ENCODE data around the gene PLSCR4. TPM values are rescaled to one million over a fixed set of nuclear protein-coding genes. Genes with fewer than 3 reads are reported as not detected.

Gene PLSCR4
- total RNA-seq, 2 donors from 2014 or later = not detected

GRCh38 chr3:146199762-146200161 lies 51.1 kb downstream of the PLSCR4 start:
- no peaks in the 10 kb centered on the region for H3K4me1 Mint-ChIP-seq (ENCODE audit: low read depth)
- peaks cover 4% of the 10 kb centered on the region for H3K27me3 Mint-ChIP-seq (ENCODE audit: low read depth)
- H3K27ac Mint-ChIP-seq = no peak overlapping the region
- H3K9me3 Mint-ChIP-seq = no peaks in the 10 kb centered on the region
- no peak overlapping the region for H3K4me3 Mint-ChIP-seq
- DNase-seq (no peak), ATAC-seq (replicated peaks in 1 of 2) (no peak)
- no peaks in the 10 kb centered on the region for H3K36me3 Mint-ChIP-seq (ENCODE audit: insufficient read depth in 2 of 2)

- H3K4me3 Mint-ChIP-seq = no peak overlapping the region
- peaks cover 4% of the 10 kb centered on the region for H3K27me3 Mint-ChIP-seq (ENCODE audit: low read depth)
Measured at GRCh38 chr3:146196789-146197188, 54.1 kb downstream of the PLSCR4 start.

GRCh38 chr3:146195605-146196004 lies 55.3 kb downstream of the PLSCR4 start:
- H3K4me1 Mint-ChIP-seq (ENCODE audit: low read depth) = no peaks in the 10 kb centered on the region
- H3K4me3 Mint-ChIP-seq = no peak overlapping the region
- DNase-seq (no peak), ATAC-seq (replicated peaks in 1 of 2) (no peak)
- no peak overlapping the region for H3K27ac Mint-ChIP-seq
- peaks cover 4% of the 10 kb centered on the region for H3K27me3 Mint-ChIP-seq (ENCODE audit: low read depth)
- H3K36me3 Mint-ChIP-seq (ENCODE audit: insufficient read depth in 2 of 2) = no peaks in the 10 kb centered on the region
- no peaks in the 10 kb centered on the region for H3K9me3 Mint-ChIP-seq

More at GRCh38 chr3:146196789-146197188, 54.1 kb downstream of the PLSCR4 start:
- no peak for DNase-seq
- no peak for ATAC-seq (replicated peaks in 1 of 2)
- no peaks in the 10 kb centered on the region for H3K4me1 Mint-ChIP-seq (ENCODE audit: low read depth)
- no peaks in the 10 kb centered on the region for H3K9me3 Mint-ChIP-seq
- no peaks in the 10 kb centered on the region for H3K36me3 Mint-ChIP-seq (ENCODE audit: insufficient read depth in 2 of 2)
- H3K27ac Mint-ChIP-seq = no peak overlapping the region

GRCh38 chr3:146195030-146195429 lies 55.9 kb downstream of the PLSCR4 start:
- ATAC-seq (replicated peaks in 1 of 2) = no peak
- H3K27ac Mint-ChIP-seq = no peak overlapping the region
- H3K27me3 Mint-ChIP-seq (ENCODE audit: low read depth) = peaks cover 4% of the 10 kb centered on the region
- H3K4me3 Mint-ChIP-seq = no peak overlapping the region
- H3K36me3 Mint-ChIP-seq (ENCODE audit: insufficient read depth in 2 of 2) = no peaks in the 10 kb centered on the region
- H3K9me3 Mint-ChIP-seq = no peaks in the 10 kb centered on the region
- H3K4me1 Mint-ChIP-seq (ENCODE audit: low read depth) = no peaks in the 10 kb centered on the region
- DNase-seq = no peak

GRCh38 chr3:146191051-146191450 lies 59.9 kb downstream of the PLSCR4 start:
- no peaks in the 10 kb centered on the region for H3K36me3 Mint-ChIP-seq (ENCODE audit: insufficient read depth in 2 of 2)
- H3K27ac Mint-ChIP-seq = no peak overlapping the region
- no peaks in the 10 kb centered on the region for H3K9me3 Mint-ChIP-seq
- ATAC-seq (replicated peaks in 1 of 2) (no peak), DNase-seq (no peak)
- H3K4me3 Mint-ChIP-seq = no peak overlapping the region
- H3K4me1 Mint-ChIP-seq (ENCODE audit: low read depth) = peaks cover 5% of the 10 kb centered on the region
- H3K27me3 Mint-ChIP-seq (ENCODE audit: low read depth) = no peaks in the 10 kb centered on the region

- no peaks in the 10 kb centered on the region for H3K9me3 Mint-ChIP-seq
- no peaks in the 10 kb centered on the region for H3K27me3 Mint-ChIP-seq (ENCODE audit: low read depth)
- peaks cover 5% of the 10 kb centered on the region for H3K4me1 Mint-ChIP-seq (ENCODE audit: low read depth)
- peak; percentile 47 to 51 for ATAC-seq (replicated peaks in 1 of 2)
- no peak overlapping the region for H3K4me3 Mint-ChIP-seq
- peak in 1 of 2 donors; percentile 1 for DNase-seq
- no peaks in the 10 kb centered on the region for H3K36me3 Mint-ChIP-seq (ENCODE audit: insufficient read depth in 2 of 2)
- H3K27ac Mint-ChIP-seq = no peak overlapping the region
Measured at GRCh38 chr3:146189519-146190173, 61.3 kb downstream of the PLSCR4 start.

- H3K4me1 Mint-ChIP-seq (ENCODE audit: low read depth) = peaks cover 5% of the 10 kb centered on the region
- no peak overlapping the region for H3K4me3 Mint-ChIP-seq
Measured at GRCh38 chr3:146187334-146187950, 63.5 kb downstream of the PLSCR4 start.

GRCh38 chr3:146184241-146185015 lies 66.5 kb downstream of the PLSCR4 start:
- ATAC-seq (replicated peaks in 1 of 2) = no peak
- Mint-ChIP-seq H3K9me3 (no peaks in the 10 kb centered on the region), H3K27me3 (ENCODE audit: low read depth) (no peaks in the 10 kb centered on the region), H3K4me1 (ENCODE audit: low read depth) (peaks cover 2% of the 10 kb centered on the region), H3K36me3 (ENCODE audit: insufficient read depth in 2 of 2) (no peaks in the 10 kb centered on the region), H3K4me3 (no peak overlapping the region), H3K27ac (no peak overlapping the region)
- no peak for DNase-seq

More at GRCh38 chr3:146187334-146187950, 63.5 kb downstream of the PLSCR4 start:
- Mint-ChIP-seq H3K27me3 (ENCODE audit: low read depth) (no peaks in the 10 kb centered on the region), H3K36me3 (ENCODE audit: insufficient read depth in 2 of 2) (no peaks in the 10 kb centered on the region), H3K9me3 (no peaks in the 10 kb centered on the region), H3K27ac (no peak overlapping the region)
- ATAC-seq (replicated peaks in 1 of 2) (no peak), DNase-seq (no peak)

- no peaks in the 10 kb centered on the region for H3K9me3 Mint-ChIP-seq
- H3K27ac Mint-ChIP-seq = no peak overlapping the region
Measured at GRCh38 chr3:146181216-146181615, 69.7 kb downstream of the PLSCR4 start.

GRCh38 chr3:146180376-146180775 lies 70.5 kb downstream of the PLSCR4 start:
- no peaks in the 10 kb centered on the region for H3K9me3 Mint-ChIP-seq
- no peaks in the 10 kb centered on the region for H3K36me3 Mint-ChIP-seq (ENCODE audit: insufficient read depth in 2 of 2)
- no peaks in the 10 kb centered on the region for H3K27me3 Mint-ChIP-seq (ENCODE audit: low read depth)
- ATAC-seq (replicated peaks in 1 of 2) = no peak
- DNase-seq = no peak
- no peaks in the 10 kb centered on the region for H3K4me1 Mint-ChIP-seq (ENCODE audit: low read depth)
- no peak overlapping the region for H3K27ac Mint-ChIP-seq
- H3K4me3 Mint-ChIP-seq = no peak overlapping the region

More at GRCh38 chr3:146181216-146181615, 69.7 kb downstream of the PLSCR4 start:
- ATAC-seq (replicated peaks in 1 of 2) = no peak
- H3K36me3 Mint-ChIP-seq (ENCODE audit: insufficient read depth in 2 of 2) = no peaks in the 10 kb centered on the region
- no peak for DNase-seq
- no peak overlapping the region for H3K4me3 Mint-ChIP-seq
- H3K4me1 Mint-ChIP-seq (ENCODE audit: low read depth) = no peaks in the 10 kb centered on the region
- no peaks in the 10 kb centered on the region for H3K27me3 Mint-ChIP-seq (ENCODE audit: low read depth)

- H3K27me3 Mint-ChIP-seq (ENCODE audit: low read depth) = peaks cover 2% of the 10 kb centered on the region
- DNase-seq = no peak
- ATAC-seq (replicated peaks in 1 of 2) = no peak
- no peaks in the 10 kb centered on the region for H3K36me3 Mint-ChIP-seq (ENCODE audit: insufficient read depth in 2 of 2)
- H3K27ac Mint-ChIP-seq = no peak overlapping the region
- H3K9me3 Mint-ChIP-seq = no peaks in the 10 kb centered on the region
- H3K4me3 Mint-ChIP-seq = no peak overlapping the region
- no peaks in the 10 kb centered on the region for H3K4me1 Mint-ChIP-seq (ENCODE audit: low read depth)
Measured at GRCh38 chr3:146178006-146178689, 72.8 kb downstream of the PLSCR4 start.

- H3K27me3 Mint-ChIP-seq (ENCODE audit: low read depth) = peaks cover 9% of the 10 kb centered on the region
- no peaks in the 10 kb centered on the region for H3K36me3 Mint-ChIP-seq (ENCODE audit: insufficient read depth in 2 of 2)
- H3K4me3 Mint-ChIP-seq = no peak overlapping the region
- no peak overlapping the region for H3K27ac Mint-ChIP-seq
- H3K9me3 Mint-ChIP-seq = no peaks in the 10 kb centered on the region
- DNase-seq (no peak), ATAC-seq (replicated peaks in 1 of 2) (no peak)
- H3K4me1 Mint-ChIP-seq (ENCODE audit: low read depth) = no peaks in the 10 kb centered on the region
Measured at GRCh38 chr3:146177519-146177918, 73.4 kb downstream of the PLSCR4 start.

GRCh38 chr3:146177072-146177471 lies 73.8 kb downstream of the PLSCR4 start:
- H3K4me1 Mint-ChIP-seq (ENCODE audit: low read depth) = no peaks in the 10 kb centered on the region
- no peak overlapping the region for H3K27ac Mint-ChIP-seq
- peaks cover 9% of the 10 kb centered on the region for H3K27me3 Mint-ChIP-seq (ENCODE audit: low read depth)
- no peak for ATAC-seq (replicated peaks in 1 of 2)
- H3K4me3 Mint-ChIP-seq = no peak overlapping the region
- no peak for DNase-seq
- no peaks in the 10 kb centered on the region for H3K36me3 Mint-ChIP-seq (ENCODE audit: insufficient read depth in 2 of 2)
- no peaks in the 10 kb centered on the region for H3K9me3 Mint-ChIP-seq
